ENCODE measurements around the gene TMEM209.
"Not testable (repeated sequence)": the region's sequence is repeated elsewhere in the genome, so short reads cannot be mapped to it uniquely, and the experiment has no call there.

Gene TMEM209

DNA sequence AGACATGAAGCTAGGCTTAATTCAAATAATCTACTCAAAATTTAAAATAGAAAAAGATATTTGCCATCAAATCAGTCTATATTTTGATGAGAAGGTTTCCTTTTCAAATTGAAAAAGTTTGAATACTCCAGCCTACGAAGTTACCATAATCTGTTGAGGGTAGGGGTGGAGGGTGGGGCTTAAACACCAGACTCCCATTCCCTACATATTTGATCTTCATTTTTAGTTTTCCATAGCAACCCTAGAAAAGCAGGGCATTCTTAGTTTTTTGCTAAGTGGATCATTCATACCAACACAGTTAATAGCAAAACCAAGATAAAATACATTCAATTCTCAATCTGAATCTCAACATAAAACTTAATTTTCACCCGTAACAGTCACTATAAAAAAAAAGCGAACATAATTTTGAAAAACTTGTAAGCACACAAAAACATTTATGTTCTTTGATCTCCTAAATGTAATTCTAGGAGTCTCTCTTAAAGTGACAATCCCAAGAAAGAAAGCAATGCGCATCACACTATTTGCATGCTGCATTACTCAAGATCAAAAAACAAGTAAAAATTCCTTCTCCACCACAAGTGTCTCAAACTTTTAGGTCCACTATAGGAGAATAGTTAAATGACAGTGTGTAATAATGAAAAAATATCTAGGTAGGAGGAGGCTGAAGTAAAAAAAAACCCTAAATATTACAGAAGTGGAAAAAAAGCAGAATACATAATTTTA, 30.8 kb downstream of the TMEM209 start:
- no peak overlapping the region for H3K4me3 ChIP-seq (ENCODE audit: low read depth, low read length)

- H3K4me3 ChIP-seq (ENCODE audit: low read depth, low read length) = no peak overlapping the region
Observed at GRCh38 chr7:130162196-130162595, 43.0 kb downstream of the TMEM209 start.

DNA sequence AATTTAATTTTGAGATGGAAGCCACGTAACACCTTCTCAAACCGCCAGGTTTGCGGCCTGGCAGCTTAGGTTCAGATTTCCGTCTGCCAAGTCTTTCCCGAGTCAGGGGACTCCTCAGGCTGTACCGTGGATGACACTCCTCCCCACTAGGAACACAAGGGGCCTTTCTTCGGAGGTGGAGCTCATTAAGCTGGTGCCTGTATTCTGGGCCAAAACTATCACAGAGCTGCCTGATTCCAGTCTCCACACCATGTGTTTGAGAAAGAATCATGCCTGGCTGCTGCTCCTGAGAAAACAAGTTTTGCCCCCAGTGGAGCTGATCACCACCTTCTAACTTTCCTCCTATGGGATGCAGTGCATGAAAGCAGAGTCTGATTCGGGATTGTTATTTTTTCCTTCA, 44.8 kb downstream of the TMEM209 start:
- H3K4me3 ChIP-seq (ENCODE audit: low read depth, low read length) = no peak overlapping the region

- H3K4me3 ChIP-seq (ENCODE audit: low read depth, low read length) = no peak overlapping the region
Observed at GRCh38 chr7:130160023-130160422, 45.2 kb downstream of the TMEM209 start.

DNA sequence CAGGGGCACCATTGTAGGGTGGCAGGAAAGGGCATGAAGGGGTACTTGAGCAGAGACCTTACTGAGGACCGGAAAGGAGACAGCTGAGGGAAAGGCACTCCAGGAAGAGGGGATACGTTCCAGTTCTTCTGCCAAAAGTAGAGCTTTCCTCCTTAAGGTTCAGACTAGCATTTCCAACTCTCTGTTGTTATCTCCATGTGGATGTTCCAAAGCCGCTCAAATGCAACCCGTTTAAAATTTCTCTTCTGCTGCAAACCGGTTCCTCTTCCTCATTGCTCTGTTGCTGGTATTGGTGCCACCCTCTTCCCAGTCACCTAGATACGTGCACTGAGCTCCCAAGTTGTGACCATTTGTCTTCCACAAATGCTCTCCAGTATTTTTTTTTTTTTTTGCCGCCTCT, 47.5 kb downstream of the TMEM209 start:
- no peak overlapping the region for H3K4me3 ChIP-seq (ENCODE audit: low read depth, low read length)

DNA sequence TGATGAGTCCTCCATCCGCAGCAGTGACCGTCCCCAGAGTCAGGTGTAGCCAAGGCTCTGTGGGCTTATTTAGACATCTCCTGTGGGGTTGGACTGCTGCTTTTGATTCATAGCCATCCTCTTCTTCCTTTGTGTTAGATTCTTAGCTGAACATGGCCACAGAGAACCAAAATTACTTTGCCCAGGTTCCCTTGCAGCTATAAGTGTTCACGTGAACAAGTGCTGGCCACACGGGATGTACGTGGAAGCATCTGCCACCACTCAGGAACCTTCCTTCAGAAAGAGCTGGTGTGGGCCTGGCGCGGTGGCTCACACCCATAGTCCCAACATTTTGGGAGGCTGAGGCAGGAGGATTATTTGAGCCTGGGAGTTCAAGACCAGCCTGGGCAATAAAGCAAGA, 49.1 kb downstream of the TMEM209 start:
- no peak overlapping the region for H3K4me3 ChIP-seq (ENCODE audit: low read depth, low read length)

DNA sequence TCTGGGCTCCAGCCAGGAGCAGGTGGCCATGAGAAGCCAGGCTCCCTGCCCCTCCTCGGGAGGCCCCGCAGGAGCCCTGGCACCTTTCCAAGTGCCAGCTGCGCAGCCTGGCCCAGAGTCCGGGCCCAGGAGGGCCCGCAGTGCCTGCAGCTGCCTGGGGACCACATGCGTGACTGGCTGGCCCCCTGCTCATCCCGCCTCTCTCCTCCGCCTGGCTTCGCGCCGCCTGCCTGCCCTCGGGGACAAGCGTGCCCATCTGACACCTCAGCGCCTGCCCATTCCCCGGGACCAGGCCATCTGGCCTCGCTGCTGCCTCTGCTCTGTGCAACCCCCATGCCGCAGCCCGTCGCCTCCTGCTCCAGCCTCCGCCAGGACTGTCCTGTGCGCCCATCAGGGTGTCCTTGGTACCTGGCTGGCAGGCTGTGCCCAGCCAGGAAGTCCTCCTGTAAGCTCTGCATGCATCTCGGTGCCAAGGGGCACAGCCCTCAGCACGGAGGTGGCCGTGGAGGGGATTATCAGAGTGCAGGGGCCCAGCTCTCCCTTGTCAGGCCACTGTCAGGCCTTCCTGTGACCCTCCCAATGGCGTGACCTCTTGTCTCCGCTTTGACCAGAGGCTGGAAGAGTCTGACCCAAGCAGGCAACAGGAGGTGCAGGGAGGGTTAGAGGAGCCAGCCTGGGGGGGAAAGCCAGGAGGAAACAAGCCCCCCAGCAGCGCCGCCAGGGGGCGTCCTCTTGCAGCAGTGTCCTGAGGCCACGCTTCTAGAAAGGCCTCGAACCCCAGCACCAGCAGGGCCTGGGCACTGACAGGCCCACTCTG, 50.5 kb downstream of the TMEM209 start:
- H3K4me3 ChIP-seq (ENCODE audit: low read depth, low read length) = no peak overlapping the region

DNA sequence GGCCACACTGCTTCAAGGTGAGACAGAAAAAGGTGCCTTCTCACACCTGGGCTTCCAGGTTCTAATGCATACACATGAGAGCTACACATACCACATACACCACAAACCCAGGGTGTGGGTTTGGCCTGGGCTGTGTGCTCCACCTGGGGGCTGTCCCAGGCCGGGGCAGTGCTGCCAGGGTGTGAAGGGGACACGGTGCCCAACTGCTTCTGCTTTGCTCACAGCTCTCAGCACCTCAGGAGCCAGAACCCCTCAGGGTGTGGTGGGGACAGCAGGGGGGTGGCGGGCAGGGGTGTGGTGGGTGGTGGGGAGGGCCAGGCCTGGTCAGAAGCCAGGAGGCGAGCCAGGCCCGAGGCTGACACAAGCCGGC, 51.1 kb downstream of the TMEM209 start:
- no peak overlapping the region for H3K4me3 ChIP-seq (ENCODE audit: low read depth, low read length)

GRCh38 chr7:130153211-130153908, 51.8 kb downstream of the TMEM209 start:
- no peak overlapping the region for H3K4me3 ChIP-seq (ENCODE audit: low read depth, low read length)

DNA sequence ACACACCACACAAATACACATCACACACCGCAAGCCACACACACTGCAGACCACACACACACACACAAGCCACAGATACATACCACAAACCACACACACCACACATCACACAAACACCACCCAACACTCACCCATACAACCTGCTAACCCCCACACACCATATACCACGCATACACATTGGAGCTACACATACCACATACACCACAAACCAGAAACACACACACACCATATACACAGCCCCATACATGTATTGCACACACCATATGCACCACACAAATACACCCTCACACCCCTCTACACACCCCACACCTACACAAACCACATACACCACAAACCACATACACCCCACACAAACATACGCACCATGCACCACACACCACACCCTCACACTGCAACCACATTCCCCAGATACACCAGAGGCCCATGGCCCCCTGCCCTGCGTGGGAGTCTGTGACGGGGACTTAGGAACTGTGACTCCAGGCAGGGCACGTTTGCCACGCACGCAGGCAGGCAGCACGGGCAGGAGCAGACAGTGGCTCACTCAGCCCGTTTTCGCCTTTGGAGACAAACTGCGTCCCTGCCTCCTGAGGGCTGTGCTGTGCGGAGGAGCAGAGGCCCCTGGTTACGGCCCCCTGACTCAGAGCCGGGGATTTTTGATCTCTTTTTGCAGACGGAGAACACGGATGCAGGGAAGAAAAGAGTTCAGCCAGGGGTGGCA, 52.6 kb downstream of the TMEM209 start:
- no peak overlapping the region for H3K4me3 ChIP-seq (ENCODE audit: low read depth, low read length)

- no peak overlapping the region for H3K4me3 ChIP-seq (ENCODE audit: low read depth, low read length)
Observed at GRCh38 chr7:130151591-130152492, 53.4 kb downstream of the TMEM209 start.

DNA sequence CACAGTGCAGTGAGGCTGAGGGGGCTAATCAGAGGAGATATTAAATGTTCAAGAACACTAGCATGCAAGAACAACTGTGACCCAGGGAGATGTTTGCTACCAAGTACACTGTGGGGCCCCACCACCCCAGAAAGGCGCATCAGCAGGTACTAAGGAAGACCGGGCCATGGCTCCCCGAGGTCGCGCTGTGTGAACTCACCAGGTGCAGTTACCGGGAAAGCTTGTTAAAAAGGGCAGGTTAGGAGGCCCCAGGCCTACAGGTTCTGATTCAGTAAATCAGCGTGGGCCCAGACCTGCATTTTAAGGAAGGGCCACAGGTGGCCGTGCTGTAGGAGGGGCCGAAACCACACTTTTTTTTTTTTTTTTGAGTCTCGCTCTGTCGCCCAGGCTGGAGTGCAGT, 54.6 kb downstream of the TMEM209 start:
- H3K4me3 ChIP-seq (ENCODE audit: low read depth, low read length) = no peak overlapping the region

DNA sequence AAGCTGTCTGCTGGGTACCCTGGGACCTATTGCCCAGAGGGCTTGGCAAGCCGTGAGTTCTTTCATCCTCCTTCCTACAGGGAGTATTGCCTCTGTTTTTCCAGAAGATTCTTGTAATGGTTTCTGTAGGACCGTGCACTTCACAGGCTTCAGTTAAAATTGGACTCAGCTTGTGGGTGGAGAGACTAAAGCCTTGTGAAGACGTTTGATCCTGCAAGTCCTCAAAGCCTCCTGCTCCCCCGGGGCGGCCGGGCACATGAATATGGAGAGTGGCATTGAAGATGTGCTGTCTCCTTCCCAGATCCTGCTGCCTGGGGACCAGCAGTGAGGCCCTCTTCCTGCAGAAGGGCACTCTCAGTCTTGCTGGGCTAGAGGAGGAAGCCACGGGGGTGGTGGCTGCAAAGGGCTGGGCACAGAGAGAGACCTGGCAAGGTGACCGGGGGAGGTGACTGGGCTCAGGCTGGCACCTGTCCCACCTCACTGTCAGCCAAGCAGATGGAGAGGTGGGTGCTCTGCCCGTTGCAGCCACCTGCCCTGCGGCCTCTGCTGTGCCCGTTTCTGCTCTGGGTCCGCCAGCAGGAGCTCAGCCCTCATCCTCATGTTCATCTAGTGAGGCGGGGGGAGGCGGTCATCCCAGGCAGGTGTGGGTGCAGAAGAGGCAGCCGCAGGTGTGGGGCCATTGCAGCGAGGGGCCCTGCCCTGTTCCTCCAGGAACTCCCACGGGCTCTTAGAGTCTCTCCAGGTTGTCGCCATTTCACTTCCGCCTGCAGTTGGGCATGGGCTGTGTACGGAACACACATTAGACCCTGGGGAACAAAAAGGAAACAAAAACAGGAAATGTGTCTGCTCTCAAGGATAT, 55.7 kb downstream of the TMEM209 start:
- H3K4me3 ChIP-seq (ENCODE audit: low read depth, low read length) = no peak overlapping the region

GRCh38 chr7:130148561-130148960, 56.6 kb downstream of the TMEM209 start:
- H3K4me3 ChIP-seq (ENCODE audit: low read depth, low read length) = no peak overlapping the region

GRCh38 chr7:130147710-130148325, 57.4 kb downstream of the TMEM209 start:
- no peak overlapping the region for H3K4me3 ChIP-seq (ENCODE audit: low read depth, low read length)

DNA sequence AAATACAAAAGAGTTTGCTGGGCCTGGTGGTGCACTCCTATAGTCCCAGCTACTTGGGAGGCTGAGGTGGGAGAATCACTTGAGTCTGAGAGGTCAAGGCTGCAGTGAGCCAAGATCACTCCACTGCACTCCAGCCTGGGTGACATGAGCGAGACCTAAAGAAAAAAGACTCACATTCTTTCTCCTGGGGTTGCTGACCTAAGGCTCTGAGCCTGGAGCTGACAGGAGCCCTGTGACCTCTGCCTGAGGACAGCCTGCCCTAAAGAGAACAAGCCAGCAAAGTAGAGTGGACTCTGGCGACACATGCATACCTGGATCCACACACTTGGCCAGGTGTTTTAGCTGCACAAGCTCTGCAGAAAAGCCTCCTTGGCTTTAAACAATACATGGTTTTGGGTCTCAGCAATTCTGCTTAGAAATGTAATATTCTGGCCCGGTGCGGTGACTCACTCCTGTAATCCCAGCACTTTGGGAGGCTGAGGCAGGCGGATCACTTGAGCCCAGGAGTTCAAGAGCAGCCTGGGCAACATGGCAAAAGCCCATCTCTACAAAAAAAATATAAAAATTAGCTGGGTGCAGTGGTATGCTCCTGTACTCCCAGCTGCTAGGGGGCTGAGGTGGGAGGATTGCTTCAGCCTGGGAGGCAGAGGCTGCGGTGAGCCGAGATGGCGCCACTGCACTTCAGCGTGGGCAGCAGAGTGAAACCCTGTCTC, 58.4 kb downstream of the TMEM209 start:
- no peak overlapping the region for H3K4me3 ChIP-seq (ENCODE audit: low read depth, low read length)

- H3K4me3 ChIP-seq (ENCODE audit: low read depth, low read length) = not testable (repeated sequence)
Observed at GRCh38 chr7:130146142-130146541, 59.1 kb downstream of the TMEM209 start.

DNA sequence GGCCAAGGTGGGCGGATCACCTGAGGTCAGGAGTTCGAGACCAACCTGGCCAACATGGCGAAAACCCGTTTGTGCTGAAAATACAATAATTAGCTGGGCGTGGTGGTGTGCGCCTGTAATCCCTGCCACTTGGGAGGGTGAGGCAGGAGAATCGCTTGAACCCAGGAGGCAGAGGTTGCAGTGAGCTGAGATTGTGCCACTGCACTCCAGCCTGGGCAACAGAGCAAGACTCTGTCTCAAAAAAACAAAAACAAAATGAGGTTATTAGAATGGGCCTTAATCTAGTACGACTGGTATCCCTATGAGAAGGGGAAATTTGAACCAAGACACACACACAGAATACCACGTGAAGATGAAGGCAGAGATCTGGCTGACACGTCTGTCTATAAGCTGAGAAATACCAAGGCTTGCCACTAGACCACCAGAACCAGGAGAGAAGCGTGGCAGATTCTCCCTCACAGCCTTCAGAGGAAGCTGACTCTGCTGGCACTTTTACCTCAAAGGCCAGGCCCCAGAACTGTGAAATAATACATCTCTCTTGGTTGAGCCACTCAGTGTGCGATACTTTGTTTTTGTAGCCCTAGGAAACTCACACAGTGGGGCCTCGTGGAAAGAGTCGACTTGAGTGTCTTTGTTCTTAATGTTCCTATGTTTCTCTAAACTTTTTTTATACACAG, 59.6 kb downstream of the TMEM209 start:
- H3K4me3 ChIP-seq (ENCODE audit: low read depth, low read length) = no peak overlapping the region
